Hematopoietic multipotent progenitor cell treated with erythropoietin and hydrocortisone succinate and interleukin-3 and kit ligand, for 15 days (in vitro differentiated cells): ENCODE measurements around the gene WNT16.
"Not testable (repeated sequence)": the region's sequence is repeated elsewhere in the genome, so short reads cannot be mapped to it uniquely, and the experiment has no call there.

ENCODE experiments used
- DNase-seq: peaks from one replicate; pipeline ENCODE4 v3.0.0-alpha.2; 2015; ENCODE audit warnings: low spot score

WNT16 gene, protein sequence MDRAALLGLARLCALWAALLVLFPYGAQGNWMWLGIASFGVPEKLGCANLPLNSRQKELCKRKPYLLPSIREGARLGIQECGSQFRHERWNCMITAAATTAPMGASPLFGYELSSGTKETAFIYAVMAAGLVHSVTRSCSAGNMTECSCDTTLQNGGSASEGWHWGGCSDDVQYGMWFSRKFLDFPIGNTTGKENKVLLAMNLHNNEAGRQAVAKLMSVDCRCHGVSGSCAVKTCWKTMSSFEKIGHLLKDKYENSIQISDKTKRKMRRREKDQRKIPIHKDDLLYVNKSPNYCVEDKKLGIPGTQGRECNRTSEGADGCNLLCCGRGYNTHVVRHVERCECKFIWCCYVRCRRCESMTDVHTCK

DNA sequence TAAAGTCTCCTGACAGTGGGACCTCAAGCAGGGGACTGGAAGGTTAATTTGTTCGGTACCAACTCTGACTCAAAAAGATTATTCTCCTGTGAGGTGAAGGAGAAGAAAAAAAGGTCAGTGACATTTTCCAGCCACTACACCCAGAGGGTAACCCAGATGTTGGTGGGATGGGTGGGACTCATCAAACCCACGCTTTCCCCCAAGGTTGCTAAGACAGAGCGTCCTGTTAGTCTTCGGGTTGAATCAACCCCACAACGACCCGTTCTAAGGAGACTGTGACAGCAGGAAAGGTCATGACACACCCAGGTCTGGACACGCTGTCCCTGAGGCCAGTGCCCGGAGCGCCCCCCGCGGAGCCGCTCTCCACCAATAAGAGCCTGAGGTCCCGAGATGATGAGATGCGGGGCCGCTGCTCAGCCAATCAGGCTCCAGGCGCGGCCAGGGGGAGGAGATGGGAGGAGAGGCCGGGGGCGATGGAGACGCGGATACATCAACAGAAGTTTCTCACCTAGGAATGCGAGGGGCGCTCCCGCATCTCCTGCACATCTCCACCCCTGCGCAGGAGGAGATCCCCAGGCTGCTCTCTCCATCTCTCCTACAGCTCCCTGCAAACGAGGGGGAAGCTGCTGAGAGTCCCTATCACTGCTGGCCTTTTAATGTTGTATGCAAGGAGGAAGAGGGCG lies at the start of gene WNT16:
Gene WNT16 (plus strand): TSS at position 493 of the 683 bp plus-strand sequence. CDS start 293 bp downstream, outside the sequence.
- no peak for DNase-seq

DNA sequence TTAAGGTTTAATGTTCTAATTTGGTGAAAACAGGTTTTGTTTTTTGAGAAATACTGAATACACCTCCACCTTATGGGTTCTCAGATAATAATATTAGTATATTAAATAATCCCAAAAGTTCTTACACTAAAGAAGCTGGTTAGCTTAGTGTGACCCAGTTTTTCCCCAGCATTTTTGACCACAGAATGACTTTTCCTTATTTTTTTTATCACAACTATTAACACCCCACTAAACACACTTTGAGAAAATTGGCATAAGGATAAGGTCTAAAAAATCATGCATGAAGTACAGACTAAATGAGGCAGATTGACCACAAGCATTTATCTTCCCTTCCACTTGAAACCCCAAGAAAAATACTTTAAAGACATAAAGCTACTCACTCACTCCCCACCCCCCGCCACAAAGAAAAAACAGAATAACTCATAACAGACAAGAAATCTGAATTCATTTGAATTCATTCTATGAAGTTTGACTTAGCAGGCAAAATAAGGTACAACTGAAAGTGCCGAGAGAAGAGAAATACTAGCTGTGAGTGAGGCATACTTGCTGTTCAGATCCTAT lies 49.7 kb upstream of the WNT16 start:
- DNase-seq, result no peak

DNA sequence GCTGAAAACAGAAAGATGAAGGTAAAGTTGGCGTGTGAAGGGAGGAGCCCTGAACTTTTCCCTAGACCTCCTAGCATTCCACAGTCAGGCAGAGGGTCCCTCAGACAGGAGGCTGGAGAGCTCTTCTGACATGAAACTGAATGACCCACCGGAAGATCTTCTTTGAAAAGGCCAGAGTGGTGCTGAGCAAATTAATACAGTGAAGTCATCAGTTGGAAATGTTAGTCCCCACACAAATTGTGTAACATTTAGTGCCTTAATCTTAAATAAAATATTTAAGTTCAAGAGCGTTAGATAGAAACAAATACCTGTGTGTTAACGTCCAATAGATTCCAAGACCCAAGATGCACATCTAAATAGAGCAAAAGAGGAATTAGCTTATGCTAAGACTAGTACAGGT lies 49.0 kb upstream of the WNT16 start:
- no peak for DNase-seq

DNA sequence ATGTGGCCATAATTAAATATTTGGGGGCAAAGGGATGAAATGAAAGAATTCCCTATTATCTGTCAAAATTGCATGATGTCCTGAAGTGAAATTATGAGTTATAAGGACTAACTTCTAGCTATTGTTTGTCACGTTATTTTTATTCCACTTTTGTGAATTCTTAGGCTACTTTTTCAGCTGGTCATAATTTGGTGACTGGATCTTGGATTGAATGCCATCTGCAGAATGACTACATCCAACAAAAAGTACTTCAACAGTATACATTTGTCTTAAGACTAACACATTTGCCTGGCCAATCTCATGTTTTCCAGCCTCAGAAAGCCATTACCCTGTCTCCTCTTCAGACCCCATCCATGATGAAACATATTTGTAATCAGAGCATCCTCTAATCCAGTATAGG lies 48.1 kb upstream of the WNT16 start:
- no peak for DNase-seq

DNA sequence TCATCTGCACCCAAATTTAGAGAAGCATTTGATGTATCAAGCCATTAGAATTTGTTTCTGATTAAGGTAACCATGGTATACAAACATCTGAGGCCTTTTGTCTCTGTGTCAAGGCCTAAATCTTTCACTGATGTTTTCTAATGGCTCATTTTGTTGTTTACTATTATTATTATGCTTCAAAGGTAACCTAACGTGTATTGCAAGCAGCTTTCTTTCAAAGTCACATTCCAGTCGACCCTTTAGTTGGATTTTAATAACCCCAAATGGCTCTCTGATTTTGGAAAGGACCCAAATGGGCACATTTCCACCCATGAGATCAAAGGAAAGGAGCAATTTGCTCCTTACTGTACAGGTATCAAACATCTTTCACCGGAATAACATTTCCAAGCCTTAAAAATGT lies 46.7 kb upstream of the WNT16 start:
- no peak for DNase-seq

DNA sequence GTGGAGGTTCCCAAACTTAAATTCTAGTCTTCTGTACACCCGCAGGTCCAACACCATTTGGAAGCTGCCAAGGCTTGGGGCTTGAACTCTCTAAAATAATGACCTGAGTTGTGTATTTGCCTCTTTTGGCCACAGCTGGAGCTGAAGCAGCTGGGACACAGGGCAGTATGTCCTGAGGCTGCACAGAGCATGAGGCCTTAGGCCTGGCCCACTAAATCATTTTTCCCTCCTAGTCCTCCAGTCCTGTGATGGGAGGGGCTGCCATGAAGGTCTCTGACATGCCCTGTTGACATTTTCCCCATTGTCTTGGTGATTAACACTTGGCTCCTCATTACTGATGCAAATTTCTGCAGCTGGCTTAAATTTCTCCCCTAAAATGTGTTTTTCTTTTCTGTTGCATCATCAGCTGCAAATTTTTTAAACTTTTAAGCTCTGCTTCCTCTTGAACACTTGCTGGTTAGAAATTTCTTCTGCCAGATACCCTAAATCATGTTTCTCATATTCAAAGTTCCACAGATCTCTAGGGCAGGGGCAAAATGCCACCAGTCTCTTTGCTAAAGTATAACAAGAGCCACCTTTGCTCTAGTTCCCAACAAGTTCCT lies 43.6 kb upstream of the WNT16 start:
- DNase-seq, result no peak

DNA sequence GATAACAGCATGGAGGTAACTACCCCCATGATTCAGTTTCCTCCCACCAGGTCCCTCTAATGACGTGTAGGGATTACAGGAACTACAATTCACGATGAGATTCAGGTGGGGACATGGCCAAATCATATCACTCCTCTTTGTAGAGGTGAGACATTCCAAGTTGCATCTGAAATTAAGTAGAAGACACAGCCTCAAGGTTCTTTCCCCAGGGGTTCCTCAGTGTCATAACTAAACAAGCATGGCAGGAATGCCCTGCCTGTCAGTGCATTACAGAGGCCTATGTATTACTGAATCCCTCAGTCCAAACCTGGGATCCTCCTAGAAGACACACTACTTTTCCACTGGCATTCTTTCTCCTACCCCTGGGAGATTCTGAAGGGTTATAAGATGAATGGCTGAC lies 42.6 kb upstream of the WNT16 start:
- DNase-seq, result no peak

DNA sequence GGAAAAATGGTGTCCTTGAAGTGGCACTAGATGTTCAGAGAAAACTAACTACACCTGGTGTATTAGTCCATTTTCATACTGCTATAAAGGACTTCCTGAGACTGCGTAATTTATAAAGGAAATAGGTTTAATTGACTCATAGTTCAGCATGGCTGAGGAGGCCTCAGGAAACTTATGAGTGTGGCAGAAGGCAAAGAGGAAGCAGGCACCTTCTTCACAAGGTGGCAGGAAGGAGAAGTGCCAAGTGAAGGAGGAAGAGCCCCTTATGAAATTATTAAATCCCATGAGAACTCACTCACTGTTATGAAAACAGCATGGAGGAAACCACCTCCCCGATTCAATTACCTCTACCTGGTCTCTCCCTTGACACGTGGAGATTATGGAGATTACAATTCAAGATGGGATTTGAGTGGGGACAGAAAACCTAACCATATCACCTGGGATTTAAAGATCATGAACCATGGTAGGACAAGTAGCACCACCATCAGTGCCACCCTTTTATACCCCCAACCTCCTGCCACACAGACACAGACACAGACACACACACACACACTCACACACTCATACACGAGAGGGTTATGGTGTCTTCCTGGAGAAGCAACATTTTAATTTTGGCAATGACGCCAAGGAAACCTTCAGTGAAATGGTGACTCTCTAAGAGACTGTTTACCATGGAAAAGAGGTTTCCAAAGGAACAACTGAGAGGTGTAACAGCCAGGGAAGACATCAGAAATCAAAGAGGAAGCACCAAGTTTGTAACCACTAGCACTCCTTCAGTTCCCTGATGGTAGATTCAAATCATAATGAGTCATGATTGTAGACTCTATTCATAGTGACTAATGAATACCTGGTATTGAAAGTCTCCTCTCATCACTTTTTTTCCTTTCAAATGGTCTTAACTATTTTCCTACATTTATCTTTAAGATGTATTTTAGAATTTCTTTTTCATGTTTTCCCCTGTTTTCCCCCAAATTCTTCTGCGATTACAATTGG lies 41.8 kb upstream of the WNT16 start:
- DNase-seq, result no peak

DNA sequence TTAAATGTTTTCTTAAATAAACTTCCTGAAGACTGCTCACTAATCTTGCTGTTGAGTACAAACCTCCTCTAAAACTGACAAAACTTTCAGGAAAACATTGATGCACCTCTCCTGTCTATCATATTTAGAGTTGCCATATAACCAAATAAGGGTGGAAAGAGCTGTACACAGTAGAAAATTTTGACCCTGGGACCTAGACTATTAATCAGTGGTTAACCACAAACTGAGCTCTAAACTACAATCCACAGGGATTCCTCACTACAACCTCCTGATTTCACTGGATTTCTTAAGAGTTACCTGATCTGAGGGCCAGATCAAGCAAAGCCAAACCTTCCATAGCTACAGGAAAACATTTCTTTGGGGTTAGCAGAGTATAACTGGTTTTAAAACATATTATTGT lies 39.9 kb upstream of the WNT16 start:
- no peak for DNase-seq

DNA sequence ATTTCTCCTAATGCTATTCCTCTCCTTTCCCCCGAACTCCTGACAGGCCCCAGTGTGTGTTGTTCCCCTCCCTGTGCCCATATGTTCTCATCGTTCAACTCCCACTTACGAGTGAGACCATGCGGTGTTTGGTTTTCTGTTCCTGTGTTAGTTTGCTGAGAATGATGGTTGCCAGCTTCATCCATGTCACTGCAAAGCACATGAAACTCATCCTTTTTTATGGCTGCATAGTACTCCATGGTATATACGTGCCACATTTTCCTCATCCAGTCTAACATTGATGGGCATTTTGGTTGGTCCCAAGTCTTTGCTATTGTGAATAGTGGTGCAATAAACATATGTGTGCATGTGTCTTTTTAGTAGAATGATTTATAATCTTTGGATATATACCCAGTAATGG lies 38.9 kb upstream of the WNT16 start:
- not testable (repeated sequence) for DNase-seq

DNA sequence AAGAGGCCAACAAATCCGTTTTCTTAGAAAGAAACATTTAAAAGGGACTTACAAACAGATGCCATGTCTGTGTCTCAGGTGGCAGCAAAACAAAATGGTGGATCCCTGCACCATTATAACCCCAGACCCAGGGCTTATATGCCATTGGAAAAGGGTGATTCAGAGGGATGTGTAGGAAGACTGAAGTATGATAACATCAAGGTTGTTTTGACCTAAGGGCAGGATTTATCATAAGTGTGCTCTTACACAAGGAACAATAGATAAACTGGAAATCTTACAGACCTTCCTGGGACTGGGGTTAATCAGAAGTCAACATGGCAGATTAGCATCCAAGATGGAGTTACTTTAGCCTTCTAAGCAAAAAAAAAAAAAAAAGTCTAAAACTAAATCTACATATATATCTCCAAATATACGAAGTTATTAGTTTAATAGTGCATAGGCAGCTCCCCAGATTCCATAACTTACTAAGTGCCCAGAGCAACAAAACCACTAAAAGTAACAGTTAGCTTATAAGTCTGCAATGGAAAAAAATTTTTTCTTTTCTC lies 34.3 kb upstream of the WNT16 start:
- no peak for DNase-seq

DNA sequence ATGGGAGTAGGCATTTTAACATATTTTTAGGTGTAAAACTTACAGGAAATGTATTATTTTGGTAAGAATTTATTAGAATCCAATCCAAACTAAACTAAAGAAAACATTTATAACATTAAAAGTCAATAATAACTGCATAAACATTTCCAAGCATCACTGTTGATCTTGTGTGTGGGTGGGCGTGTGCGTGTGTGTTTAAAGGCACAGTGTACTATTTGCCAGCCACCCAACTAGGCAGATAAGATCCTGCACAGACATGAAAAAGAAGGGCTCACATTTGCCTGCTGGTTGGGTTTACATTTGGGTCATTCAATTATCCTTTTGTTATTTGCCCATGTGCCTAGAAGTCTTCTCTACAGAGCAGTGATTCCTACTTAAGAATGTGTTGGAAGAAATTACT lies 31.0 kb upstream of the WNT16 start:
- no peak for DNase-seq

DNA sequence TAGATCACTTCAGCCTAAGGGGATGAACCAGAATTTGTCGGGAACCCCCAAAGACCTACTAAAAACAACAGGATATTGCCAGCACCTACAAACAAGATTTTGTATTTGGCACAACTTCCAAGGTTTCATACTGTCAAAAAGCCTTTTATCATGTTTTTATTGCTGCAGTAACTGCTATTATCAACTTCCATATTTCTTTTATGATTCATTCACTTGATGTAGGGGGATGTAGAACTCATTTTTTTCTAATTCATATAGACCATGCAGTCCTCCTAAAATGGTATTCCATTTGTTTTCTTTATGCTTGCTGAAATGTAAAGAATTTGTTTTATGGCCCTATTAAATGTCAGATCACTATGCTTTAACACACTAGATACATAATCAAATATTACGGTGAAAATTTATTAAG lies 30.0 kb upstream of the WNT16 start:
- no peak for DNase-seq

DNA sequence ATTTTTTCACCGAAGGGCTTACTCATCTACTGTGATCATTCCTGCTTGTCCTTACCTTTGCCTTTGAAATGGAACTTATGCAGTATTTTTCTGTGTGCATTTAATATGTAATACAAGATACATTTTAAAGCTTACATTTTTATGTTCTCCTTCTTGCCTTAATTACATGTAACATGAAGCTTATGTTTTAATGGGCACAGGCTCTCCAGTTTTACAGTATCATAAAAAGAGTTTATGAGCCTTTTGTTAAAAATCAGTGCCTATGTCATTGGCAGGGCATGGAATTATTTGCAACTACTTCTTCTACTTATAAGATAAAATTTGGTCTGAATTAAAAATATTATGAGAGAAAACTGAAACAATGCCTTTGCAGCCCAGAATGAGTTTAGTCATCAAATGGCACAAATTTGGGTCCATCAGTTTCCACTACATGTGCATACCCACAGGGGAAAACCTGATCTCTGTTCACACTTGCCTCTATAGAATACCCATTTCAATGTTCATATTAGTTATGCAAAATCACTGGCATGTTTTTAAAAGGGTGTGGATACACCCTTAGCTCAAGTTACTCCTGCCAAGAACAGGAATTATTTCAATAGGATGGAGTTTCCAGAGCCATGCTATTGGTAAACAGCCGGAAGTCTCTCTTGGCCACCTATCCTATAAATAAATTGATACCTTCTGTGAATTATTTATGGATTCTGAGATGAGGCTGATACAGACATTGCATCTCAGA lies 27.9 kb upstream of the WNT16 start:
- no peak for DNase-seq

DNA sequence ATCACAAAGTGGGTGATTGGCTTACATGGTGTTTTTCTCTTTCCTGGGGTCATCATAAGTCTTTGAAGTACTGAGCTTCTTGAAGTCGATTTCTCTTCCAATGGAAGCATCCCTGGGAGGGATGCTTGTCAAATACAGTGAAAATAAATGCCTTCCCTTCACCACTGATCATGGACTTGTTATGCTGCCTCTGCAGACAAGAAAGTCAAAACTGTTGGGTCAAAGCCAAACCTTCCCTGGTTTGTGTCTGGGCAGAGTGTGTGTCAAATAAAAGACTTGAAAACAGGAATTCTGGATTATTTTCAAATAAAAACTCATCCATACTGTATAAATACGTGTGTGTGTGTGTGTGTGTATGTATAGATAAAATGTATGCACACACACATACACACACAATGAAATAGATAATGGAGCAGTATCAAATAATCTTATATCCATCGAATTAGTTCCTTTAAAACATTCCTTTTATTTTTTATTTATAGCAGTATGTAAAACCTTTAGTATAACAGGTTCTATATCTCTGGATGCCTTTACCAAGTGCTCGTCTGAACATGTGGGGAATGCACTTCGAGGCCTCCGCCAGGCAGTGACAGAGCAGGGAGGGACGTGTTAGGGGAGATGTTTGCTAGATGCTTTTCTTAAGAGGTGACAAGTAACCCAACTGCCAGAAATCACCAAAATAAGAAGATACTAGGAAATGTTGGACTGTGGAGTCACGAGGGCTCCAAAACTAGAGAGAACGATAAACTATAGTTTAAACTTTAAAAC lies 27.2 kb upstream of the WNT16 start:
- DNase-seq, result no peak

DNA sequence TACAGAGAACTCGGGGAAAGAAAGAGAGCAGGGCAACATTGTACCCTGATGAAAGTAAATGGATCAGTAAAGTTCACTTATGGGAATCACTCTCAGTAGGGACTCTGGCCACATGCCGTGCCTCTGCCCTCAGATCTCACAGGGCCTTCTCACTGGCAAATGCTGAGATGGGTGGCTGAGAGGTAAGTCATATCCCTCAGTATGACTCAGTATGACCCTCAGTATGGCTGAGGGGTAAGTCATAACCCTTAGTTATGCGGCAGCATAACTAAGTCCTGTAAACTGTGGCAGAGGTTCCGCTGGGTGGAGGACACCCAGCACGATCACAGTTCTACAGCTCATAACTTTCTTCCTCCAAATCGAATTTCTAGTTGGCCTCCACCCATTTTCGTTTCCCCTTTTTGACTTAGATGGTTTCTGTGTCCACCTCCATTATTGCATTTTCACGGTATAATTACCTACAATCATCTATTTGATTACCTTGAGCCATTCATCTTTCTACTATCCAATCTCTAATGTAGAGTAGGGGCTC lies 26.5 kb upstream of the WNT16 start:
- no peak for DNase-seq

DNA sequence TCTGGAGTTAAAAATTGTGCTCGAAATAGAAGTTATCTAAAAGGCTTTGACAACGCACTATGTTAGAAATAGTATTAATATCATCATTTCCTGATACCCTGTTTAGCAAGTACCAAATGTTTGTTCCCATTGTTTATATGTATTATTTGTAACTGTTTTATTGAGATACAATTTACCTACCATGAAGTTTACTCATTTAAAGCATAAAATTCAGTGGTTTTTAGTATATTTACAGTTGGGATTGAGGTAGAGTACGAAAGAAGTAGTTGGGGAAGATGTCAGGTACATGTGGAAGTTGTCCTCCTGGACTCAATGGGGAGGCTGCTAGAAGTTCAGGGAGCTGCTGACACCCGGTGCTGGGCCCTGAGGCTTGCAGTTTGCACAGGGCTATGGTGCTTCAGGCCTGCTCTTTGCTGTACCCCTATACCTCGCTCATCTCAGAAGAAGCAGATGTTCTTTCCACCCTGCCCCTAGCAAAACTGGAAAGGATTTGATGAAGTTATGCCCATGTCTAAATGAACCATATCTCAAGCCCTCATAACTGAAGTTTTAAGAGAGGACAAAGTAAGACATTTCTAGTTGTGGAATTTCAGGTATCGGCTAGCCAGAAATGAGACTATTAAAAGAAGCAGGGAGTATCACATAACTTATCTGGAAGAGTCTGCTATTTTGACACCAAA lies 25.2 kb upstream of the WNT16 start:
- no peak for DNase-seq

DNA sequence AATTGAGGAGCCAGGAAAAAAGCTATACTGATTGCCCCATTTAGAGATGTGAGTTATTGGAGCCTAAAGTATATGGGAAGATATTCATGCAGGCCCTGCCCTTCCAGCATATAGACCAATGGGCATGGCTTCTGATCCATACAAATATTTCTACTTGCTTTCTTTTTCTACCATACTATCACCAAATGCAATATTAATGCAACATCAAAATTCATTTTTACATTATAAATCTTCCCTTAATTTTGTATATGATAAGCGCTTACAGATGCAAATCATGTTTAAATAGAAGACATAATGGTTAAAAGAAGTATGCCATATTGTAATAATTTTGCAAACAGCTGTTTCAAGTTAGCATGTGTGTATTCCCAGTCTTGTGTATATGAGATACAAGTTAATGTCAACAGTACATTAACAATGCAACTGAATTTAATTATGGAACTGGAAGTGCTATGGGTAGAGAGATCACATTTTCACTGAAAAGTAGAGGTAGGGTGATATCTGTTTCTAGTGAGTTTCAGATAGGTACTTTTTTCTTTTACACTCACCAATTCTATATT lies 24.6 kb upstream of the WNT16 start:
- no peak for DNase-seq

DNA sequence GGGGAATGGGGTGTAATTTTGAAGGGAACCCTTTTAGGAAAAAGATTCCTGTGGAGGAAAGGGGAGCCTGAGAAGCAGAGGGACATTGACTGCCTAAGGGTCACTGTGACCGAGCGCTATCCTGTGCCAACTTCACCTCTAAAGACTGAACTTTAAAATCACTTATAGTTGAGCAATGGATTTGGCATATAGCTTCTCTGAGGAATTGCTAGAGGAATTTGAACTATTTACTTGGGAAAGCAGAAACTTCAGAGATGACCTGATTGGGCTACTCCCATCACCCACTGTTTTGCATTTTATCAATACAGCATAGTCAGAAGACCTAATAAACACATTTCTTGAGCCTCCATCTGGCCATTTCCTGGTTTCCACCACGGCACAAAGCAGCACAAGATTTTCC lies 23.7 kb upstream of the WNT16 start:
- DNase-seq, result no peak
